ENCODE data around the gene SYDE2. TPM values are rescaled to one million over a fixed set of nuclear protein-coding genes. Genes with fewer than 3 reads are reported as not detected.

SYDE2 gene
- total RNA-seq, 4 donors from 2014 or later = 3.3 to 20.8 (median 14.2) TPM

DNA sequence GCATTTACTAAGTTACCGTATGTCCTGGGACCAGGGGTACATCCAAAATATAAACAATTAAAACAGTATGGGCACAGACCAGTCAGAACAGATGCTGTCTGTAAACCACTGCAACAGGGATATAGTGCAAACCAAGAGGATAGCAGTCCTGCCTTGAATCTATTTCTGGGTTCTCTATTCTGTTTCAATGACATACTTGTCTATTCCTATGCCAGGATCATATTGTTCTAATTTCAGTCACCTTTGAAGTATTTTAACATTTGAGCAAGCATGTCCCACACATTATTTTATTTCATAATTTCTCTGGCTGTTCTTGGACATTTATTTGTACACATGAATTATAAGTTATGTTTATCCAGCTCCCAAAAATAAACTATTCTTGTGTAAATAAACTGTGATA, 28.2 kb upstream of the SYDE2 start:
- Histone ChIP-seq H3K9me3 (no peaks in the 10 kb centered on the region), H3K4me1 (peaks cover 0 to 18% (median 0%) of the 10 kb centered on the region in 4 donors), H3K27ac (no peak overlapping the region), H3K36me3 (no peaks in the 10 kb centered on the region), H3K4me3 (no peak overlapping the region), H3K27me3 (no peaks in the 10 kb centered on the region)
- no peak for DNase-seq
- TF ChIP-seq, protein P1, sequence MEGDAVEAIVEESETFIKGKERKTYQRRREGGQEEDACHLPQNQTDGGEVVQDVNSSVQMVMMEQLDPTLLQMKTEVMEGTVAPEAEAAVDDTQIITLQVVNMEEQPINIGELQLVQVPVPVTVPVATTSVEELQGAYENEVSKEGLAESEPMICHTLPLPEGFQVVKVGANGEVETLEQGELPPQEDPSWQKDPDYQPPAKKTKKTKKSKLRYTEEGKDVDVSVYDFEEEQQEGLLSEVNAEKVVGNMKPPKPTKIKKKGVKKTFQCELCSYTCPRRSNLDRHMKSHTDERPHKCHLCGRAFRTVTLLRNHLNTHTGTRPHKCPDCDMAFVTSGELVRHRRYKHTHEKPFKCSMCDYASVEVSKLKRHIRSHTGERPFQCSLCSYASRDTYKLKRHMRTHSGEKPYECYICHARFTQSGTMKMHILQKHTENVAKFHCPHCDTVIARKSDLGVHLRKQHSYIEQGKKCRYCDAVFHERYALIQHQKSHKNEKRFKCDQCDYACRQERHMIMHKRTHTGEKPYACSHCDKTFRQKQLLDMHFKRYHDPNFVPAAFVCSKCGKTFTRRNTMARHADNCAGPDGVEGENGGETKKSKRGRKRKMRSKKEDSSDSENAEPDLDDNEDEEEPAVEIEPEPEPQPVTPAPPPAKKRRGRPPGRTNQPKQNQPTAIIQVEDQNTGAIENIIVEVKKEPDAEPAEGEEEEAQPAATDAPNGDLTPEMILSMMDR (IDR thresholded peaks at IDR 0.05) = no peak
- TF ChIP-seq POLR2A (IDR thresholded peaks at IDR 0.05) = no peak

- peak overlapping the region in 1 of 4 donors; percentile 18 for H3K27ac ChIP-seq
These were observed 25.0 kb upstream of the SYDE2 start for GRCh38 chr1:85225624-85226380.

GRCh38 chr1:85224734-85225623, 24.2 kb upstream of the SYDE2 start:
- H3K27me3 ChIP-seq = no peaks in the 10 kb centered on the region
- peak in 1 of 3 donors; percentile 59 for DNase-seq
- H3K27ac ChIP-seq = peak overlapping the region in 2 of 4 donors; percentile 15 to 18
- H3K4me1 ChIP-seq = peaks cover 0 to 18% (median 0%) of the 10 kb centered on the region in 4 donors
- no peak for TF ChIP-seq POLR2A (IDR thresholded peaks at IDR 0.05)
- TF ChIP-seq, protein P1 (IDR thresholded peaks at IDR 0.05) = no peak
- no peaks in the 10 kb centered on the region for H3K36me3 ChIP-seq
- no peak overlapping the region for H3K4me3 ChIP-seq
- no peaks in the 10 kb centered on the region for H3K9me3 ChIP-seq

More at GRCh38 chr1:85225624-85226380, 25.0 kb upstream of the SYDE2 start:
- Histone ChIP-seq H3K9me3 (no peaks in the 10 kb centered on the region), H3K36me3 (no peaks in the 10 kb centered on the region), H3K4me3 (no peak overlapping the region), H3K4me1 (peaks cover 0 to 18% (median 0%) of the 10 kb centered on the region in 4 donors), H3K27me3 (no peaks in the 10 kb centered on the region)
- no peak for TF ChIP-seq POLR2A (IDR thresholded peaks at IDR 0.05)
- TF ChIP-seq, protein P1 (IDR thresholded peaks at IDR 0.05) = no peak
- no peak for DNase-seq

DNA sequence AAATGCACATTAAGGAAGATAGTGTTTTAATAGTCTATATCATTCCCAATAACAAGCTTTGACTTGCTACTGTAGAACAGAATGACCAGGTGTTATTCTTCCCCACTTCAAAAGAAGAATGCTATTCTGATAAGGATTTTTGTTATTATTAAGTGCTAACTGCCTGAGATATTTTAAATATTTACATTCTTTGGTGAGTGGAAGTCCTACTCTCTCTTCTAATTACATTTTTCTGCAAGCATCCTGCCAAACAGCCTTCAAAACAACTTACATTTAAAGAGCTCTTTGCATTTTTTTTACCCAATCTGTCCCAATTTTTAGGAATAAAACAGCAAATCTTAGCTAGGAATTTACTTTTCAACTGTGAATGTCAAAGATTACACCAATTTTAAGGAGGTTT, 23.5 kb upstream of the SYDE2 start:
- Histone ChIP-seq H3K27me3 (no peaks in the 10 kb centered on the region), H3K27ac (peak overlapping the region in 1 of 4 donors; percentile 18), H3K36me3 (no peaks in the 10 kb centered on the region), H3K4me3 (no peak overlapping the region), H3K9me3 (no peaks in the 10 kb centered on the region), H3K4me1 (peaks cover 0 to 18% (median 0%) of the 10 kb centered on the region in 4 donors)
- no peak for DNase-seq
- TF ChIP-seq POLR2A (IDR thresholded peaks at IDR 0.05) = no peak
- TF ChIP-seq, protein P1 (IDR thresholded peaks at IDR 0.05) = no peak

DNA sequence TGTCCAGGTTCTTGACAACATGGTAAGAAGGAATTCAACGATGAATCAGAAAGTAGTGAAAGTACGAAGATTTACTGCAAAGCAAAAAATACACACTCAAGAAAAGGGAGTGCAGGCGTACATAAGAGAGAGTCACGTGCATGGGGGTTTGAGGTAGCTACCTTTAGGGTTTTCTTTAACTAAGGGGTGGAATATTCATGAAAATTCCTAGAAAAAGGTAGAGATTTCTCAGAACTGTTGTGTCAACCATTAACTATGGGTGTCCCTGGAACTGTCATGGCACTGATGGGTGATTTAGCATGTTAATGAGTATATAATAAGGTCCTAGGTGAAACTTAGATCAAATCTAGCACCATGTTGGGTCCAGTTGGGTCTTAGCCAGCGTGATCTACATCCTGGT, 22.5 kb upstream of the SYDE2 start:
- H3K27me3 ChIP-seq = no peaks in the 10 kb centered on the region
- no peaks in the 10 kb centered on the region for H3K9me3 ChIP-seq
- no peaks in the 10 kb centered on the region for H3K36me3 ChIP-seq
- TF ChIP-seq, protein P1 (IDR thresholded peaks at IDR 0.05) = no peak
- no peak for TF ChIP-seq POLR2A (IDR thresholded peaks at IDR 0.05)
- H3K4me1 ChIP-seq = peaks cover 0 to 18% (median 0%) of the 10 kb centered on the region in 4 donors
- DNase-seq = no peak
- H3K4me3 ChIP-seq = no peak overlapping the region
- no peak overlapping the region for H3K27ac ChIP-seq

Measured in Peyer's patch (tissue), 4 donors.